Measurements from ENCODE around the gene SLC38A7. TPM values are rescaled to one million over a fixed set of nuclear protein-coding genes. Genes with fewer than 3 reads are reported as not detected.
A peak's percentile ranks its signal among the peaks of the same experiment; 100 is the strongest.
"Not testable (repeated sequence)": the region's sequence is repeated elsewhere in the genome, so short reads cannot be mapped to it uniquely, and the experiment has no call there.

SLC38A7 gene
- total RNA-seq, 2 experiments from 2014 or later: 10.4 to 12.3 TPM

DNA sequence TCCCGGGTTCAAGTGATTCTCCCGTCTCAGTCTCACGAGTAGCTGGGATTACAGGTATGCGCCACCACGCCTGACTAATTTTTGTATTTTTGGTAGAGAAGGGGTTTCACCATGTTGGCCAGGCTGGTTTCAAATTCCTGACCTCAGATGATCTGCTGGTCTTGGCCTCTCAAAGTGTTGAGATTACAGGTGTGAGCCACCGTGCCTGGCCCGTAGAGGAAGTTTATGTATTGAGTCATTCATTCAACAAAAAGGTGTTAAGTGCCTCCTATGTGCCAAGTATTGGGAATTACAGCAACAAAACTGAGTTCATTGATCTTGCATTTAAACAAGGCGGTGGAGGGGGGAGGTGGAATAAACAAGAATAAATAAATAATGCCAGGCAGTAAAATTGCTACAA, 44.7 kb downstream of the SLC38A7 start:
- Mint-ChIP-seq H3K36me3 (no peaks in the 10 kb centered on the region), H3K27ac (no peak overlapping the region), H3K9me3 (ENCODE audit: low read depth) (no peaks in the 10 kb centered on the region), H3K4me3 (no peak overlapping the region), H3K27me3 (peaks cover 18% of the 10 kb centered on the region), H3K4me1 (no peaks in the 10 kb centered on the region)
- DNase-seq (no peak), ATAC-seq (no peak)
- CTCF ChIA-PET: interaction anchor here (1.2 kb wide), 1 partner anchor 30 kb away, joined by 3 read pairs; no protein-coding TSS in a partner anchor

DNA sequence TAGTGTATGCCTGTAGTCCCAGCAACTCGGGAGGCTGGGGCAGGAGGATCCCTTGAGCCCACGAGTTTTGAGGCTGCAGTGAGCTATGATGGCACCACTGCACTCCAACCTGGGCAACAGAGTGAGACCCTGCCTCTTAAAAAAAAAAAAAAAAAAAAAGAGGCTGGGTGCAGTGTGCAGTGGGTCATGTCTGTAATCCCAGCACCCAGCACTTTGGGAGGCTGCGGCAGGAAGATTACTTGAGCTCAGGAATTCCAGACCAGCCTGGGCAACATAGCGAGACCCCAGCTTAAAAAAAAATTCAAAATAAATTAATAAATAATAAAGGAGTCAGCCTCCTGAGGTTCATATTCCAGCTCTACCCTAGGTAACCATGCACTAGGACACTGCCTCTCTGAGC, 45.3 kb downstream of the SLC38A7 start:
- H3K27ac Mint-ChIP-seq: no peak overlapping the region
- H3K27me3 Mint-ChIP-seq: peaks cover 20% of the 10 kb centered on the region
- no peaks in the 10 kb centered on the region for H3K36me3 Mint-ChIP-seq
- DNase-seq (no peak), ATAC-seq (no peak)
- no peaks in the 10 kb centered on the region for H3K4me1 Mint-ChIP-seq
- CTCF ChIA-PET: interaction anchor here (1.2 kb wide), 1 partner anchor 31 kb away, joined by 3 read pairs; no protein-coding TSS in a partner anchor
- H3K4me3 Mint-ChIP-seq: no peak overlapping the region
- H3K9me3 Mint-ChIP-seq (ENCODE audit: low read depth): no peaks in the 10 kb centered on the region

DNA sequence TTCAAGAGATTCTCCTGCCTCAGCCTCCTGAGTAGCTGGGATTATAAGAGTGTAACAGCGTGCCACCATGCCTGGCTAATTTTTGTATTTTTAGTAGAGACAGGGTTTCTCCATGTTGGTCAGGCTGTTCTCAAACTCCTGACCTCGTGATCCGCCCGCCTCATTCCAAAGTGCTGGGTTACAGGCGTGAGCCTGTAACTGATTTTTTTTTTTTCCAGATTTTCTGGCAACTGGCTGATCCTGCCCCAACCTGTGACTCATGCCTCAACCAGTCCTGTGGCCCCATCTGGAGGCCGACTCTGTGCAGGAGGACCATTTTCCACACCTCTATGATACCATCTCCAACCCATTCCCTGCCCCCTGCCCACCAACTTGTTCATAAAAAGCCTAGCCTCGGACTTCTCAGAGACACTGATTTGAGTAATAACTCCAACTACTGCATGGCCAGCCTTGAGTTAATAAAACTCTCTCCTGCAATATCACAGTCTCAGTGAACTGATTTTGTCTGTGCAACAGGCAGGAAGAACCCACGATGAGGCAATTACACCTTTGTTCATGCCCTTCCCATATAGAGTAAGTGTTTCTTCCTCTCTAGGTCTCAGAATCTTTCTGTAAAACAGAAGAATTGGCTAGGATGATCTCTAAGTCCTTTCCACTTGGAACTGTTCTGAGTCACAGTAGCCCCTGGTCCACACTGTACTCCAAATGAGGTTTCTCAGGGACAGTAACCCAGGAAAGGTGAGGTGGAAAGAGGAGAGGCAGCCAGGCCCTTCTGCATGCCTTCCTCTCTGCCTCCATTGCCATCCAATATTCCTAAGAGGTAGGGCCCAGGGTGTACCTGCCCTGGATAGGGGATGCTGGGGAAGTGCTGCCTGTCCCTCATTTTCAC, 46.2 kb downstream of the SLC38A7 start:
- Mint-ChIP-seq H3K4me3 (no peak overlapping the region), H3K4me1 (no peaks in the 10 kb centered on the region), H3K9me3 (ENCODE audit: low read depth) (no peaks in the 10 kb centered on the region), H3K27me3 (peaks cover 20% of the 10 kb centered on the region), H3K36me3 (no peaks in the 10 kb centered on the region), H3K27ac (no peak overlapping the region)
- DNase-seq (no peak), ATAC-seq (no peak)
- CTCF ChIA-PET: interaction anchor here (0.8 to 1.2 kb wide), 2 partner anchors 9 to 32 kb away, joined by 3 read pairs; no protein-coding TSS in a partner anchor

DNA sequence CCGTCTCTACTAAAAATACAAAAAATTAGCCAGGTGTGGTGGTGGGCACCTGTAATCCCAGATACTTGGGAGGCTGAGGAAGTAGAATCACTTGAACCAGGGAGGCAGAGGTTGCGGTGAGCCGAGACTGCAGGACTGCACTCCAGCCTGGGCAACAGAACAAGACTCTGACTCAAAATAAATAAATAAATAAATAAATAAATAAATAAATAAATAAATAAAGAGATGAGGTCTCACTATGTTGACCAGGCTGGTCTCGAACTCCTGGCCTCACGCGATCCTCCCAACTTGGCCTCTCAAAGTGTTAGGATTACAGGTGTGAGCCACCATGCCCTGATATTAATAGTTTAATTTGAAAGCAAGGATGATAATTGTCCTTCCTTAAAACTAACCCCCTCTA, 47.5 kb downstream of the SLC38A7 start:
- H3K4me3 Mint-ChIP-seq; H3K36me3 Mint-ChIP-seq; H3K4me1 Mint-ChIP-seq; CTCF ChIA-PET; H3K9me3 Mint-ChIP-seq (ENCODE audit: low read depth); DNase-seq; ATAC-seq; H3K27ac Mint-ChIP-seq: not testable (repeated sequence)
- H3K27me3 Mint-ChIP-seq: peaks cover 20% of the 10 kb centered on the region

DNA sequence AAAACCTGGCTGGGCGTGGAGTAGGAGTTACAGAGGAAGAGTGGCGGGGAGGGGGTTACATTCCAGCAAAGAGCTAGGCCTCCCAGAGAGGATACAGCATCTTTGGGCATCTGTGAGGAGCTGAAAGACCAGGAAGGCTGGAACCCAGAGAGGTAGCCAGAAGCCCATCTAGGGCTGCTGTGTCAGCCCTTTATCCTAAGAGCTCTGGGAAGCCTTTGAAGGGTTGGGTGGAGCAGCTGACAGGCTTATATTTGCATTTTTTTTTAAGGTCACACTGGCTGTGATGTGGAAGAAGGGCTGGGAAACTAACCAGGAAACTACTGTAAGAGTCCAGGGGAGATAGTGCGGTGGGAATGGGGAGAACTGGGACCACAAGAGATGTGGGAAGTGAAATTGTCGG, 48.1 kb downstream of the SLC38A7 start:
- CTCF ChIA-PET: interaction anchor here (1.2 kb wide), 1 partner anchor 24 kb away, joined by 3 read pairs; no protein-coding TSS in a partner anchor

DNA sequence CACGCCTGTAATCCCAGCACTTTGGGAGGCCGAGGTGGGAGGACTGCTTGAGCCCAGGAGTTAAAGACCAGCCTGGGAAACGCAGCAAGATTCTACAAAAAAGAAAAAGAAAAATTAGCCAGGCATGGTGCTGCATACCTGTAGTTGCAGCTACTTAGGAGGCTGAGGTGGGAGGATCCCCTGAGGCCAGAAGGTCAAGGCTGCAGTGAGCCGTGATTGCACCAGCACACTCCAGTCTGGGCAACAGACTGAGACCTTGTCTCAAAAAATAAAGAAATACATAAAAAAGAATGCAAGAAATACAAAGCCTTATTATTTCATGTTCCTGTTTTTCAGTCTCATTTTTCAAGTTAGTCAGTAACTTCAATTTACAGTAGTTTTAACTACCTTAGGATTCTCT, 49.1 kb downstream of the SLC38A7 start:
- Mint-ChIP-seq H3K27me3 (peaks cover 20% of the 10 kb centered on the region), H3K9me3 (ENCODE audit: low read depth) (no peaks in the 10 kb centered on the region), H3K27ac (no peak overlapping the region), H3K4me3 (no peak overlapping the region), H3K36me3 (no peaks in the 10 kb centered on the region), H3K4me1 (peaks cover 6% of the 10 kb centered on the region)
- ATAC-seq (no peak), DNase-seq (no peak)
- CTCF ChIA-PET: interaction anchor here (1.2 kb wide), 1 partner anchor 25 kb away, joined by 3 read pairs; no protein-coding TSS in a partner anchor

More for the DNA sequence above, 48.1 kb downstream of the SLC38A7 start:
- H3K36me3 Mint-ChIP-seq: no peaks in the 10 kb centered on the region
- H3K4me3 Mint-ChIP-seq: no peak overlapping the region
- ATAC-seq (no peak), DNase-seq (no peak)
- peaks cover 20% of the 10 kb centered on the region for H3K27me3 Mint-ChIP-seq
- no peak overlapping the region for H3K27ac Mint-ChIP-seq
- peaks cover 3% of the 10 kb centered on the region for H3K4me1 Mint-ChIP-seq
- no peaks in the 10 kb centered on the region for H3K9me3 Mint-ChIP-seq (ENCODE audit: low read depth)

DNA sequence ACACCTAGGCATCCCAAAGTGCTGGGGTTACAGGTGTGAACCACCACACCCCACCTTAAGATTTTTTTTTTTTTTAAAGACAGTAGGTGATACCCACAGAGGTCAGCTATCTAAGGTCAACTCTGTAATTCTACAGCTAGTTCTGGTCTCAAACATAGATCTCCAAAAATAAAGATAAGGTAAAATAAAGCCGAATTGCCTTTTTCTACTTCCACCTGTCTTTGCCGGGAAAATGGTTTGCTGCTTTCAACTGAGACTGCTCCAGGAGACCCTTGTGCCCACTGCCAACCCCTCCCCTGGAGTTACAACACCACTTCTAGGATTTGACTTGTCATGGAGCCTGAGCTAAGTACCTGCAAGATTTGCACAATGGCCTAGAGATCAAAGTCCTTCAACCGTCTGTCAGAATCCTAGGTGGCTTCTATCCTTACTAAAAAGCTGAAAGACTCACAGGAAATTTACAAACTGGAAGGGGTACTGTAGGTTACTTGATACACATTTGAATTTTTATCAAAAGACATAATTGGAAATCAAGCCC, 50.2 kb downstream of the SLC38A7 start:
- Mint-ChIP-seq H3K36me3 (peaks cover 3% of the 10 kb centered on the region), H3K27me3 (peaks cover 15% of the 10 kb centered on the region), H3K4me1 (peaks cover 7% of the 10 kb centered on the region), H3K27ac (no peak overlapping the region), H3K4me3 (no peak overlapping the region), H3K9me3 (ENCODE audit: low read depth) (no peaks in the 10 kb centered on the region)
- ATAC-seq (no peak), DNase-seq (no peak)
- CTCF ChIA-PET: no interaction called here

DNA sequence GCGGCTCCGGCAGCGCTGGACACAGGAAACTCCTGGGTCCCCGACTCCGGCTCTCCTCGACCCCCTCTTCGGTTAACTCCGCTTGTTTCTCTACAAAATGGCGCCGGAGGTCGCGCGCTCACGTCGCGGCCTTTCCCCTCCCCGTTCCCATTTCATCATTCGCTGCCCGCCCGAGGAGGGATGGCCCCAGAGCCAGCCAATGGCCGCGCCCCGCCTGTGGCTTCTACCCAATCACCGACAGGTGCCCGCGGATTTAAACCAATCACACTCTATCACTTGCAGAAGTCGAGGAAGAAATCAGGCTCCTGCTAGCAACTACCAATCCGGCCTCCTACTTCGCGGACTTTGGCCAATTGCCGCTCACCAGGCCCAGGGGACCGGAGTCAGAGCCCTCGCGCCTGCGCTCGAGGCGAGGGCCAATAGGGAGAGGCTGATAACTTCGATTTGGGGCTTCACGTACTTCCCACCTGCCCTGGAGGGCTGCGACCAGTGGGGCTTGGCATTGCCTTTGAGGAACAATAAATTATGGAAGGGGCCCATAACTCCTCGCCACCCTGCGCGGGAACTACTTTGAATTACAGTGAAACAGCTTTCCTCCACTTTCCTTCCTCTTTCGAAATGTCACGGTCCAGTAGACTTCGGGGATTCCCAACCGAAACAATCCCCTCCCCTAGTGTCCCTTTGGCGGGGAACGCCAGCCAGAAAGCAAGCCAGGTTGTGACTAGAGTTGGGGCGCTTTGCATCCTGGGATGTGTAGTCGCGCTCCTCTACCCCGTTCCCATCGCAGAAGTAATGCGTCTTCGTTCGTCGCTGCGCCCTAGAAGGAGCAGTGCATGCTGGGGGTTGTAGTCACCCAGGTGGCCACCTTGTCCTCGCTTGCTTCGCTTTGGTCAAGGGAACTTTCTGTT, 54.6 kb downstream of the SLC38A7 start, which contains the start of gene CNOT1:
Gene CNOT1 (minus strand): TSS at position 94 of the 908 bp plus-strand sequence. CDS start 30,489 bp downstream, outside the sequence.
- Mint-ChIP-seq H3K27ac (peak within 1 kb of the TSS; percentile 100), H3K4me3 (peak within 1 kb of the TSS; percentile 98), H3K27me3 (peaks cover 2% of the 10 kb centered on the region), H3K4me1 (peaks cover 22% of the 10 kb centered on the region), H3K9me3 (ENCODE audit: low read depth) (no peaks in the 10 kb centered on the region), H3K36me3 (peaks cover 19% of the 10 kb centered on the region)
- ATAC-seq (peak; percentile 89), DNase-seq (peak; percentile 99)
- CTCF ChIA-PET: interaction anchor here (0.7 to 1.2 kb wide), 2 partner anchors 26 to 33 kb away, joined by 3 read pairs; no protein-coding TSS in a partner anchor

DNA sequence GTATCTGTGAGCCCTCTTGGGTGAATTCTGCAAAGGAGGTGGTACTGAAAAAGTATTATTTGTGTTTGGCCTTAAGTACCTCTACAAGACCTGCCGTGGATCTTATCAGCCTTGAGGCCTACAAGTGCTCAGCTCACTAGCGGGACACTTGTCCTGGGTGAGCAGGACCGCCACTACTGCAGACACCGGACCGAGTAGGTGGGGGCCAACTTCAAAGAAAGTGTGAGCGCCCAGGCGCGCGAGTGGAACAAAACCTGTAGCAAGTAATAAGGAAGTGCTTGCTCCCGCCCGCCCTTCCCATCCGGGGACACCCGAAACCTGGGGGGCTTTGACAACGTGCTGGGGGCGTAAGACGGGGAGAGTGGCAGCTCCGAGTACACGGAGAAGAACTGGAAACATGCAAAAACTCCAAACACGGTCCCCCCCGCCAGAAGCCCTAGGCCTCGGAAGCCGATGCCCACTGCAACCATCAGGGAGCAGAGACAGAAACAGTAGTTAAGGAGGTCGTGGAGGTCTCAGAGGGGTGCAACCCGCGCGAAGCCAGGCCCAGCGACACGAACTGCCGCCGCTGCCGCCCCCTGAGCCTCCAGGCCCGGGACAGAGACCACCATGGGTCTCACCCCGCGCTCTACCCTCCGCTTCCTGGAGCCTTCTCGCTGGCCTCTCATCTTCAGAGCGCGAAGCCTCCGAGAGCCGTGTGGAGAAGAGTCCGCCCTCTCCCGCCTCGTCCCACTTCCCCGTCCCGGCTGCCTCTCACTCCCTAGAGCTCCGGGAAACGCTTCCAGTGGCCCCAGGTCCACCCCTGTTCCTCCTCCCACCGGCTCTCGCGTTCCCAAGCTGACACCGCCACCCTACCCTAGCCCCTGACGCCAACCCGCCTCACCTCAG, 55.5 kb downstream of the SLC38A7 start:
- no peaks in the 10 kb centered on the region for H3K27me3 Mint-ChIP-seq
- peaks cover 26% of the 10 kb centered on the region for H3K36me3 Mint-ChIP-seq
- H3K27ac Mint-ChIP-seq: peak overlapping the region; percentile 100
- CTCF ChIA-PET: interaction anchor here (1.1 to 1.6 kb wide), 4 partner anchors 25 to 127 kb away, joined by 3 to 7 read pairs (median 3); no protein-coding TSS in a partner anchor
- H3K4me1 Mint-ChIP-seq: peaks cover 30% of the 10 kb centered on the region
- H3K9me3 Mint-ChIP-seq (ENCODE audit: low read depth): no peaks in the 10 kb centered on the region
- ATAC-seq (peak; percentile 11), DNase-seq (peak; percentile 79)
- peak overlapping the region; percentile 98 for H3K4me3 Mint-ChIP-seq

DNA sequence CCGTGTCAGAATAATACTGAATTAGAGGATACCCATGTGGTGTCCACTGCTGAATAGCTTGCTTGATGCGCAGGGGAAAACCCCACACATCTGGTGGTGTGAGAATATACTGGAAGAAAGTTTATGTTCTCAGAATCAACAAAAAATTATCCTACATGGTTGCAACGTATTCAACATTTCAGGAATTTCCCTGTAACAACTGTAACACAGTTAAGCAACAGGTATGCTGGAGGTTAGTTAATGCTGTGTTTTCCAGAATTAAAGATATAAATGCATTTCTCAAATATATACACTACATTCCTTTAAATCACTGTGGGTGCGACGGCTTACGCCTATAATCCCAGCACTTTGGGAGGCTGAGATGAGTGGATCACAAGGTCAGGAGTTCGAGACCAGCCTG, 60.4 kb downstream of the SLC38A7 start:
- no peak overlapping the region for H3K27ac Mint-ChIP-seq
- H3K4me1 Mint-ChIP-seq: peaks cover 34% of the 10 kb centered on the region
- CTCF ChIA-PET: interaction anchor here (0.9 kb wide), 1 partner anchor 75 kb away, joined by 3 read pairs; no protein-coding TSS in a partner anchor
- peaks cover 43% of the 10 kb centered on the region for H3K36me3 Mint-ChIP-seq
- no peaks in the 10 kb centered on the region for H3K27me3 Mint-ChIP-seq
- ATAC-seq (no peak), DNase-seq (no peak)
- H3K9me3 Mint-ChIP-seq (ENCODE audit: low read depth): no peaks in the 10 kb centered on the region
- no peak overlapping the region for H3K4me3 Mint-ChIP-seq

DNA sequence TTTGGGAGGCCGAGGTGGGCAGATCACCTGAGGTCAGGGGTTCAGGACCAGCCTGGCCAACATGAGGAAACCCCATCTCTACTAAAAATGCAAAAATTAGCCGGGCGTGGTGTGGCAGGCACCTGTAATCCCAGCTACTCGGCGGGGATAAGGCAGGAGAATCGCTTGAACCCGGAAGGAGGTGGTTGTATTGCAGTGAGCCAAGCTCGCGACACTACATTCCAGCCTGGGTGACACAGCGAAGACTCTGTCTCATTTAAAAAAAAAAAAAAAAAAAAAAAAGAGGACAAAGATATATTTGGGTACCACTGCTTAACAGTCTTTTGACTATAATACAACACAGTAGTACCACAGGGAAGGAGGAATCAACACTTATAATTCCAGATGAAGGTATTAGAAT, 64.2 kb downstream of the SLC38A7 start:
- Mint-ChIP-seq H3K27me3 (no peaks in the 10 kb centered on the region), H3K36me3 (peaks cover 41% of the 10 kb centered on the region), H3K27ac (no peak overlapping the region), H3K9me3 (ENCODE audit: low read depth) (no peaks in the 10 kb centered on the region), H3K4me1 (peaks cover 34% of the 10 kb centered on the region), H3K4me3 (no peak overlapping the region)
- DNase-seq: no peak
- CTCF ChIA-PET: no interaction called here
- ATAC-seq: no peak

DNA sequence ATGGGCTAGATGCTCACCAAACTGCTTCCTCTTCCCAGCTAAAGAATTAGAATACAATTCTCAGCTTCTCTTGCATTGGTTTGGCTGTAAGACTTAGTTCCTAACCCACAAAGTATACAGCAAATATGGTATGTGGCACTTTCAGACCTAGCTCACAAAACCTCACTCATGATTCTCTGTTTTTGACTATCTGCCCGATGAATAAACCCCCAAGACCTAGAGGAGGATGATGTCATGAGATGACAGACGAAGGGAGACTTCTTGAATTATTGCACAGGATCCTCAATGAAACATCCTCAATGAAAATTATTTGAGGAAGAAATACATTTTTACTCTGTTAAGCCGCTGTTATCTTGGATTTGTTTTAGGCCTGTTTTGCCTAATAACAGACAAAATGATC, 69.3 kb downstream of the SLC38A7 start:
- Mint-ChIP-seq H3K27ac (peak overlapping the region; percentile 78), H3K36me3 (peaks cover 33% of the 10 kb centered on the region)
- CTCF ChIA-PET: interaction anchor here (0.8 to 1.6 kb wide), 2 partner anchors 10 to 19 kb away, joined by 3 to 6 read pairs; no protein-coding TSS in a partner anchor

More for the DNA sequence above, 69.3 kb downstream of the SLC38A7 start:
- Mint-ChIP-seq H3K27me3 (no peaks in the 10 kb centered on the region), H3K9me3 (ENCODE audit: low read depth) (no peaks in the 10 kb centered on the region), H3K4me1 (peaks cover 31% of the 10 kb centered on the region), H3K4me3 (no peak overlapping the region)
- ATAC-seq: peak; percentile 65
- DNase-seq: no peak

All from activated CD8-positive, alpha-beta memory T cell treated with anti-CD3 and anti-CD28 coated beads, Interleukin-2, amount 10 ng/mL, durations not matched to agents 7 days and 5 days (primary cell).